C4-2B (cell line): Measurements from ENCODE around the gene NCOA6.

ENCODE experiments used
- CTCF ChIP-seq: fragments of 450-650 bp; conservative IDR thresholded peaks from 2 replicates; pipeline ENCODE4 v1.5.1; 2017; ENCODE audit warnings: mild to moderate bottlenecking
- ZFX ChIP-seq: fragments of 450-650 bp; IDR thresholded peaks from 2 replicates; pipeline ENCODE4 v1.6.1; 2017

GRCh38 chr20:34680586-34681175 is 144.8 kb downstream of the NCOA6 start:
- TF ChIP-seq CTCF = no peak
- no peak for TF ChIP-seq ZFX
